Endothelial cell of umbilical vein (primary cell): Measurements from ENCODE around the gene RMND1.

ENCODE experiments used
- EZH2 ChIP-seq: IDR thresholded peaks from 2 replicates; pipeline ENCODE4 v1.6.1; 2012; ENCODE audit warnings: borderline replicate concordance, low read depth, mild to moderate bottlenecking, moderate library complexity, low read length, inconsistent platforms; ENCODE audit not compliant: severe bottlenecking
- FOS ChIP-seq: IDR thresholded peaks from 2 replicates; pipeline ENCODE4 v1.6.1; 2011; ENCODE audit warnings: mild to moderate bottlenecking, low read length, moderate library complexity, borderline replicate concordance; ENCODE audit not compliant: insufficient read depth
- GATA2 ChIP-seq: IDR thresholded peaks from 2 replicates; pipeline ENCODE4 v1.7.0; 2011; ENCODE audit warnings: low read depth, mild to moderate bottlenecking, moderate library complexity, mixed read lengths, low read length; ENCODE audit not compliant: insufficient read length, insufficient read depth
- JUN ChIP-seq: IDR thresholded peaks from 2 replicates; pipeline ENCODE4 v1.6.1; 2011; ENCODE audit warnings: borderline replicate concordance, low read depth; ENCODE audit not compliant: insufficient read length, insufficient read depth
- MYC ChIP-seq: IDR thresholded peaks from one replicate; pipeline ENCODE4 v1.6.1; 2011; ENCODE audit warnings: mild to moderate bottlenecking, low read depth, low read length
- POLR2A ChIP-seq: IDR thresholded peaks from 2 replicates; pipeline ENCODE4 v1.6.1; 2012; ENCODE audit warnings: low read depth, mild to moderate bottlenecking, control low read depth, low read length
- POLR2AphosphoS5 ChIP-seq: IDR thresholded peaks from 2 replicates; pipeline ENCODE4 v1.6.1; 2012; ENCODE audit warnings: low read depth, mild to moderate bottlenecking, control low read depth, low read length, moderate library complexity; ENCODE audit not compliant: insufficient read depth
- TF ChIP-seq, protein P1 (sequence below), 2 donors: IDR thresholded peaks; 1 replicate in 1 of 2; 2 replicates in 1 of 2; pipeline ENCODE4 v1.5.1; 2011; ENCODE audit warnings: low read length in 2 of 2, mild to moderate bottlenecking in 2 of 2, moderate library complexity in 2 of 2, control low read depth in 1 of 2, inconsistent platforms in 1 of 2, low read depth in 1 of 2; ENCODE audit not compliant: insufficient read depth in 1 of 2; ENCODE audit errors: extremely low read depth in 1 of 2

GRCh38 chr6:151413372-151414145 is 38.4 kb downstream of the RMND1 start:
- TF ChIP-seq, protein P1, sequence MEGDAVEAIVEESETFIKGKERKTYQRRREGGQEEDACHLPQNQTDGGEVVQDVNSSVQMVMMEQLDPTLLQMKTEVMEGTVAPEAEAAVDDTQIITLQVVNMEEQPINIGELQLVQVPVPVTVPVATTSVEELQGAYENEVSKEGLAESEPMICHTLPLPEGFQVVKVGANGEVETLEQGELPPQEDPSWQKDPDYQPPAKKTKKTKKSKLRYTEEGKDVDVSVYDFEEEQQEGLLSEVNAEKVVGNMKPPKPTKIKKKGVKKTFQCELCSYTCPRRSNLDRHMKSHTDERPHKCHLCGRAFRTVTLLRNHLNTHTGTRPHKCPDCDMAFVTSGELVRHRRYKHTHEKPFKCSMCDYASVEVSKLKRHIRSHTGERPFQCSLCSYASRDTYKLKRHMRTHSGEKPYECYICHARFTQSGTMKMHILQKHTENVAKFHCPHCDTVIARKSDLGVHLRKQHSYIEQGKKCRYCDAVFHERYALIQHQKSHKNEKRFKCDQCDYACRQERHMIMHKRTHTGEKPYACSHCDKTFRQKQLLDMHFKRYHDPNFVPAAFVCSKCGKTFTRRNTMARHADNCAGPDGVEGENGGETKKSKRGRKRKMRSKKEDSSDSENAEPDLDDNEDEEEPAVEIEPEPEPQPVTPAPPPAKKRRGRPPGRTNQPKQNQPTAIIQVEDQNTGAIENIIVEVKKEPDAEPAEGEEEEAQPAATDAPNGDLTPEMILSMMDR (IDR thresholded peaks at IDR 0.05; ENCODE audit: extremely low read depth in 1 of 2, insufficient read depth in 1 of 2, low read depth in 1 of 2, low read length in 2 of 2): no peak
- TF ChIP-seq POLR2A (no peak), MYC (no peak), FOS (no peak), JUN (no peak), EZH2 (no peak), GATA2 (no peak), POLR2AphosphoS5 (no peak)
